ENCODE measurements around the gene RUNX2. TPM values are rescaled to one million over a fixed set of nuclear protein-coding genes. Genes with fewer than 3 reads are reported as not detected.

RUNX2 gene
- total RNA-seq, 1 donor from 2014 or later: 1.8 TPM

DNA sequence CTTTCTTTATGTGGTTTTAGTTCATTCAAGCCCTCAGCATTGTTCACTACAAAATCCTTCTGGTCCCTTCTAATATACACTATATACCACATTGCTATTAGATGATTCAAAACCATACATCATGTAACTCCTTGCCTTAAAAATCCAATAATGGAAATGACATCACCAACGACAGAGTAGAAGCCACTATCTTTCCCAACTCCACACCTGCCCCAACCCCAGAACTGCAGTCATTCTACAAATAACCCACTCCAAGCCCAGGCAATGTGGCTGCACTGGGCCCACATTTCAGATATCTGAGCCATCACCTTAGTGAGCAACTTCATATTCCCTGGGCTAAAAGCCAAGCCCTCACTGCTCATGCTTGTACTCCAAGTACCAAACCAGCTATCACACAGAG is 22.6 kb upstream of the RUNX2 start:
- Mint-ChIP-seq H3K4me1 (peaks cover 13% of the 10 kb centered on the region), H3K27ac (no peak overlapping the region), H3K4me3 (no peak overlapping the region), H3K36me3 (ENCODE audit: low read depth) (peaks cover 2% of the 10 kb centered on the region), H3K9me3 (peaks cover 5% of the 10 kb centered on the region), H3K27me3 (no peaks in the 10 kb centered on the region)
- POLR2A ChIA-PET: no interaction called here
- DNase-seq: no peak
- intact Hi-C loops (cut with micrococcal nuclease): no loop called here
- ATAC-seq (ENCODE audit: low read depth): no peak
- CTCF ChIA-PET: no interaction called here
- TF ChIP-seq CTCF (IDR thresholded peaks at IDR 0.05): no peak

- peaks cover 36% of the 10 kb centered on the region for H3K4me1 Mint-ChIP-seq
- H3K9me3 Mint-ChIP-seq: peaks cover 5% of the 10 kb centered on the region
- TF ChIP-seq CTCF (IDR thresholded peaks at IDR 0.05): no peak
- peak overlapping the region; percentile 42 for H3K4me3 Mint-ChIP-seq
- no peak for DNase-seq
- no peaks in the 10 kb centered on the region for H3K27me3 Mint-ChIP-seq
- ChIA-PET CTCF (no interaction called here), POLR2A (no interaction called here)
- H3K36me3 Mint-ChIP-seq (ENCODE audit: low read depth): peaks cover 2% of the 10 kb centered on the region
- ATAC-seq (ENCODE audit: low read depth): no peak
- H3K27ac Mint-ChIP-seq: no peak overlapping the region
- intact Hi-C loops (cut with micrococcal nuclease): no loop called here
Measured at GRCh38 chr6:45310118-45310788, 17.9 kb upstream of the RUNX2 start.

DNA sequence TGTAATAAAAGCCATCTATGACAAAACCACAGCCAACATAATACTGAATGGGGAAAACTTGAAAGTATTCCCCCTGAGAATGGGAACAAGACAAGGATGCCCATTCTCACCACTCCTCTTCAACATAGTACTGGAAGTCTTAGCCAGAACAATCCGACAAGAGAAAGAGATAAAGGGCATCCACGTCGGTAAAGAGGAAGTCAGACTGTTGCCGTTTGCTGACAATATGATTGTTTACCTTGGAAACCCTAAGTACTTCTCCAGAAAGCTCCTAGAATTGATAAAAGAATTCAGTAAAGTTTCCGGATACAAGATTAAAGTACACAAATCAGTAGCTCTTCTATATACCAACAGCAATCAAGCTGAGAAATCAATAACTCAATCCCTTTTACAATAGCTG is 14.0 kb upstream of the RUNX2 start:
- ChIA-PET POLR2A (no interaction called here), CTCF (no interaction called here)
- Mint-ChIP-seq H3K9me3 (peaks cover 3% of the 10 kb centered on the region), H3K27me3 (no peaks in the 10 kb centered on the region), H3K4me1 (peaks cover 36% of the 10 kb centered on the region), H3K36me3 (ENCODE audit: low read depth) (peaks cover 2% of the 10 kb centered on the region), H3K27ac (no peak overlapping the region), H3K4me3 (no peak overlapping the region)
- TF ChIP-seq CTCF (IDR thresholded peaks at IDR 0.05): no peak
- ATAC-seq (ENCODE audit: low read depth) (no peak), DNase-seq (no peak)
- intact Hi-C loops (cut with micrococcal nuclease): no loop called here

- Mint-ChIP-seq H3K4me1 (peaks cover 15% of the 10 kb centered on the region), H3K27me3 (no peaks in the 10 kb centered on the region), H3K9me3 (no peaks in the 10 kb centered on the region), H3K36me3 (ENCODE audit: low read depth) (peaks cover 2% of the 10 kb centered on the region), H3K4me3 (no peak overlapping the region), H3K27ac (no peak overlapping the region)
- no peak for TF ChIP-seq CTCF (IDR thresholded peaks at IDR 0.05)
- ATAC-seq (ENCODE audit: low read depth): no peak
- ChIA-PET CTCF (no interaction called here), POLR2A (no interaction called here)
- DNase-seq: no peak
- intact Hi-C loops (cut with micrococcal nuclease): no loop called here
Measured at GRCh38 chr6:45320349-45320748, 7.8 kb upstream of the RUNX2 start.

DNA sequence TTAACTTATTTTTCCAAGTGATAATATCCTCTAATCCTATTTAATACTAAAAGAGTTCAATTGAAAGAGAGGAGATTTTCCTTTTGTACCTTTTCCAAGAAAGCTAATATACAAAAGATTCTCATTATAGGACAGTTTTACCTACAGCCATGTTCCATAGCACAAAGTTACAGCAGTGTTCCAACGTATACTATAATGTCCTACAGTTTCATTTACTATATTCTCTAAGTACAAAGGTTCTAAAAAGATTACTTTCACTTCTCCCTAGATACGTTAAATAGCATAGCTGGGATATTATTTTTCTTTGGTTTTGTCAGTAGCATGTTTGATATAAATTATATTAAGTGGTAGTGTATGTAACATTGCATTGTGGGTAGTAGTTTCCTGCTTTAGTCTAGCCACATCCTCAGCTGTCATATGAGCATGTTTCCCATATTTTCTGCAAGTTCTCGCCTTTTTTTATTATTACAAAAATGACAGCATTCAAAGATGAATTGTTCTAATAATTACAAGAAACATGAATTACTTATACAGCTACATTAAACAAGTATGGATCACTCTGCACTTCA is 4.4 kb upstream of the RUNX2 start:
- intact Hi-C loops (cut with micrococcal nuclease): no loop called here
- Mint-ChIP-seq H3K27ac (no peak overlapping the region), H3K27me3 (no peaks in the 10 kb centered on the region), H3K36me3 (ENCODE audit: low read depth) (no peaks in the 10 kb centered on the region), H3K9me3 (no peaks in the 10 kb centered on the region), H3K4me3 (no peak overlapping the region), H3K4me1 (peaks cover 15% of the 10 kb centered on the region)
- ChIA-PET CTCF (no interaction called here), POLR2A (no interaction called here)
- DNase-seq (no peak), ATAC-seq (ENCODE audit: low read depth) (no peak)
- no peak for TF ChIP-seq CTCF (IDR thresholded peaks at IDR 0.05)
